Stimulated activated CD8-positive, alpha-beta memory T cell treated with anti-CD3 and anti-CD28 coated beads, Interleukin-12 subunit alpha, Interleukin-12 subunit beta, amount 100 ng/mL, for 1 hour (primary cell): Measurements from ENCODE around the gene ADAMTS16.

Experiments used
- DNase-seq: peaks from one replicate; pipeline ENCODE4 v3.0.0-alpha.2; 2020; ENCODE audit warnings: low read depth

Gene ADAMTS16

DNA sequence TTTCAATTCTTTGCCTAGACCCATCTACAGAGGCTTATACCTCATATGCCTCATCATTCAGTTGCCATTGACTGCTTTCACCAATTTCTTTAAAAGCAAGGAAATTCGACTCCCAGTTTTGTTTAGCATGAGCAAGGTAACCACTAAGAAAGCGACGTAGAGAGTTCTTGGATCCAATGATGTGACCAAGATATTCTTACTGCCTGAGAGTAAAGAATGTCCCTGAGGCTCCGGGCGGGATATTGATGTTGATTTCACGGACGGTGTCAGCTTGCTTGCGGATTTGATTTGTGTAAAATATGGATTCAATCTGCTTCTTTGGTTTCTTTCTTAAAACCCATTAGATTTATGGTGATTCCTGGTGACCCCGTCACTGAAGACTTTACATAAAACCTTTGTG, 147.3 kb downstream of the ADAMTS16 start:
- DNase-seq = no peak

GRCh38 chr5:5288201-5288600, 148.1 kb downstream of the ADAMTS16 start:
- DNase-seq = no peak

- no peak for DNase-seq
Observed at GRCh38 chr5:5289537-5289936, 149.4 kb downstream of the ADAMTS16 start.

DNA sequence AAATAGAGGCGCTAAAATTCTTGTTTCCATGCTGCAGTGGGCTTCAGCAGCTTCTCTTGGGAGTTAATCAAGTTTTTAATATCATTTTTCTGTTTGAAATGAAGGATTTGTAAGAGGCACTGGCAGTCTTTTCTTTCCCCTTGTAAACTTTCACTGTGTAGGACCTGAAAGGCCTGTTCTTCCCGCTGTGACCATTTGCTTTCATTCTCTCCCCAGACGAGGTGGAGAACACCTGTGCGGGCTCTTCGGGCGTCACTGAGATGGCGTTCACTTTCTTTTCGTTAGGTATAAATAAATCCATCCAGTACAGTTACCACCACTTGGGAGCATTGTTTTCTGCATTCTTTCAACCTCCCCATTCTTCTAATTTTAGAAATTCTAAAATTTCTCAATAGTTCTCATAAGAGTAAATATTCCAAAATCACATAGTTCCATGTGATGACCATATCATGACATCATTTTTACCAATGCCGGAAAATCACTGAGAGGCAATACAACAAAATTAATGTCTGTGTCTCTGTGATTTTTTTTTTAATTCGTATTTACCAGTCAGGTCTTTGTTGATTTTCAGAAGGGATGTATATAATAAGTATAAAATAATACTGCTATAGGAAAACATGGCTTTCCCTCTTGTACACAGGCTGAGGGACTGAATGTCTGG, 150.7 kb downstream of the ADAMTS16 start:
- no peak for DNase-seq

- no peak for DNase-seq
Observed at GRCh38 chr5:5291357-5291756, 151.2 kb downstream of the ADAMTS16 start.

- DNase-seq = no peak
Observed at GRCh38 chr5:5293029-5293428, 152.9 kb downstream of the ADAMTS16 start.

GRCh38 chr5:5294429-5294828, 154.3 kb downstream of the ADAMTS16 start:
- no peak for DNase-seq

GRCh38 chr5:5295351-5295750, 155.2 kb downstream of the ADAMTS16 start:
- DNase-seq = no peak

GRCh38 chr5:5296051-5296450, 155.9 kb downstream of the ADAMTS16 start:
- DNase-seq = no peak

DNA sequence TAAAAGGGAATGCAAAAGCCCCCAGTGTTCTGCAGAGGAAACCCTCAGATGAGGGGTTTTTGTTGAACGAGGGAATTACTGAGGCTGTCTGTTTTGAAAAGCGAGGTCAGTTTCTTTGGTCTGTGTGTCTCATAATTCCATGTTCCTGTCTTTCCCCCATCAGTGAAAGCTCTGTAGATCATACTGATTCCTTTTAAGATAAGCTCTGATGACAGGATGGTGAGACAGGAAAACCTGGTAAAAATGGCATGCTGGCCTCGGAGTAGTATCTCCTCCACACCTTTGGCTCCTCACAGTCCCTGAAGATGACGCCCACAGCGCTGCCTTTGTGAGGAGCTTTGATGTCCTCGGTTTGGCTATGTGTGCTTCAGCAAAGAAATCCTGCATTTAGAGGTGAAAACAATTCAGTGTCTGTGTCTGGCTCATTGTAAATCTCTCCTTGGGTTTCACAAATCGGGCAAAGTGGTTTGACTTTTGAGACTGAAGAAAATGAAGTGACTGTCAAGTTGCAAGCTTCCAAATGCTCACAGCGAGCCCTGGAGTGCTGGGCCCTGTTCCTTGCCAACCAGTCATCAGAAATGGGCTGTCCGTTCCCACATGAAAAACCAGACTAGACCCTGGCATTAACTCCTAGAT, 157.4 kb downstream of the ADAMTS16 start:
- DNase-seq = no peak

- DNase-seq = no peak
Observed at GRCh38 chr5:5298068-5298633, 158.0 kb downstream of the ADAMTS16 start.

- DNase-seq = no peak
Observed at GRCh38 chr5:5298841-5299541, 158.9 kb downstream of the ADAMTS16 start.

- no peak for DNase-seq
Observed at GRCh38 chr5:5301176-5301575, 161.0 kb downstream of the ADAMTS16 start.

DNA sequence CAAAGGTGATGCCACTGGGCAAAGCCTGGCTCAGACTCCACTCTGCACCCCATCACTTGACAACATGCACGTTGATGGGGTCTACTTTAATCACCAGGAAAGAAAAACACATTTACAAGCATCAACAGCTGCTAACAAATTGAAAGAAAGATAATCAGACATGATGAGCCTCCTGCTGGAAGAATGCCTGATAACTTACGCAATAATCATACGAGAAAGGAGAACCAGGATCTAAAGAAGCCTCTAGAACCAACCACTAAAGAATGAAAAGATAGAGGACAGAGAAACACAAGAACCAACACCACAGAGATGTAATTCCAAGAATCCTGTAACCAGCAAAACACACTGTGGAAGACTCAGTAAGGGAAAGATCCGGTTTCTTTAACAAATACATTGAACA, 162.1 kb downstream of the ADAMTS16 start:
- no peak for DNase-seq

- no peak for DNase-seq
Observed at GRCh38 chr5:5303242-5303641, 163.1 kb downstream of the ADAMTS16 start.

DNA sequence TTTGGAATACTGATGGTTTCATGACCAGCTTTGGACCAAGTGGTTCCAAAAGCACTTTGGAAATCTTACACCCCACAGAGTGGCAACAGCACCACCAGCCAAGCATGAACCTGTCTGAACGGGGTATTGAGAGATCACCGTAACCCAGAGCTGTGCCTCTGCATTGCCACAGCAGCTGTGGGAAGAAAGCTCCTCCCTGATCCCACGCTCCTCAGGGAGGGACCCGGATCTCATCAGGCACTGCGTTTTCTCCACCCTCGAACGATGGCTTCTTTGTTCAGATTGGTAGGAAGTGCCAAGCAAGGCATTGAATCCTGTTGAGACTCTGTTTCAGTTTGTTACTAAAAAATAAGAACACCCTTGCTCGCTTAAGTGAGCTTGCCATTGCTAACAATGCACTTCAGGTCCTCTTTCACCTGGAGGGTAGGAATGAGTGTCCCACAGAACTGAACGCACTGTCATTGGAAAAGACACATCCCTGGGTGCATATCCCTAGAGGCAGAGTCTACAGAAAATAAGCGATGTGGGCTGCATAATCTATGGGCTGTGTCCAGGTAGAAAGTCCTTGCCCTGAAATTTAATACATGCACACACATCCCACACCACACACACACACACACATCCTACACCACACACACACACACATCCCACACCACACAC, 164.4 kb downstream of the ADAMTS16 start:
- DNase-seq = no peak

DNA sequence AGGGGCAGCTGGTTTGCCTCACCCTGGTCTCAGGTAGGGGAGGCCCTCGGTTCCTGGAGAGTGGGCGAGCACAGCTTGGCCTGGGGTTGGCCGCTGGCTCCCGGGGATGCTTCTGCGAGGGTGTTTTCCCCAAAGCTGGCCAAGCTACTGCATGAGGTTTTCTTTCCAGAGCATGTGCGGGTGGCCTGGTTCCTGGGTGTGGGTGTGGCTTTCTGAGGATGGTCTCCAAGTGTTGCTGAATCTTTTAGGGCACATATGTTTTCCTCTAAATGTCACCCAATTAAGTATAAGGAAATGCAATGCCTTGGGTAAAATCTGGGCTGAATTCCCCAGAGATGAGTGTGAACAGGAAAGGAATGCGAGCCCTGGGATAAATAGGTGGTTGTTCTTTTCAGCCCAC, 166.6 kb downstream of the ADAMTS16 start:
- DNase-seq = no peak

- no peak for DNase-seq
Observed at GRCh38 chr5:5308319-5308718, 168.2 kb downstream of the ADAMTS16 start.

GRCh38 chr5:5309645-5310044, 169.5 kb downstream of the ADAMTS16 start:
- DNase-seq = no peak

- no peak for DNase-seq
Observed at GRCh38 chr5:5313101-5313635, 173.0 kb downstream of the ADAMTS16 start.

GRCh38 chr5:5314166-5314565, 174.0 kb downstream of the ADAMTS16 start:
- no peak for DNase-seq

DNA sequence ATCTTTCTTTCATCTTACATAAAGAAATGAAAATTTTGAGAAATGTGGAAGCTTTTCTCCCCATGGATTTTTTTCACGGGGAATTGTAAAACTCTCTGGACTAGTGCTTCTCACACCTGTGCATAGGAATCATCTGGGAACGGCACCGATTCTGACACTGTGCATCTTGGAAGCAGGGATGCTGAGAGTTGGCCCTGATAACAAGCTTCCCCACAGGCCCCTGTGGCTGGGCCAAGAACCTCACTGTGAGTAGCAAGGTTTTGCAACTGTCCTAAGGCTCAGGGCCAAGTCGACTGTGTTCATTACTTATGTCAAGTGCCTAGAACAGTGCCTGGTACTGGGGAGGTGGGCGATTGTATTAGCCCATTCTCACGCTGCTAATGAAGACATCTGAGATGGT, 174.5 kb downstream of the ADAMTS16 start:
- DNase-seq = no peak
